Loucy (cell line): ENCODE results near the gene SND1.

Experiments
- EZH2phosphoT487 ChIP-seq: fragments of 200-600 bp; IDR thresholded peaks from 2 replicates; pipeline ENCODE4 v1.6.1; 2018; ENCODE audit warnings: antibody characterized with exemption, mild to moderate bottlenecking, moderate library complexity, borderline replicate concordance
- TF ChIP-seq, protein P1 (sequence below): fragments of 200-600 bp; sonication (generic); conservative IDR thresholded peaks from 2 replicates; pipeline ENCODE4 v1.5.1; 2014; ENCODE audit warnings: mild to moderate bottlenecking, antibody characterized with exemption, low read length

- TF ChIP-seq, protein P1, sequence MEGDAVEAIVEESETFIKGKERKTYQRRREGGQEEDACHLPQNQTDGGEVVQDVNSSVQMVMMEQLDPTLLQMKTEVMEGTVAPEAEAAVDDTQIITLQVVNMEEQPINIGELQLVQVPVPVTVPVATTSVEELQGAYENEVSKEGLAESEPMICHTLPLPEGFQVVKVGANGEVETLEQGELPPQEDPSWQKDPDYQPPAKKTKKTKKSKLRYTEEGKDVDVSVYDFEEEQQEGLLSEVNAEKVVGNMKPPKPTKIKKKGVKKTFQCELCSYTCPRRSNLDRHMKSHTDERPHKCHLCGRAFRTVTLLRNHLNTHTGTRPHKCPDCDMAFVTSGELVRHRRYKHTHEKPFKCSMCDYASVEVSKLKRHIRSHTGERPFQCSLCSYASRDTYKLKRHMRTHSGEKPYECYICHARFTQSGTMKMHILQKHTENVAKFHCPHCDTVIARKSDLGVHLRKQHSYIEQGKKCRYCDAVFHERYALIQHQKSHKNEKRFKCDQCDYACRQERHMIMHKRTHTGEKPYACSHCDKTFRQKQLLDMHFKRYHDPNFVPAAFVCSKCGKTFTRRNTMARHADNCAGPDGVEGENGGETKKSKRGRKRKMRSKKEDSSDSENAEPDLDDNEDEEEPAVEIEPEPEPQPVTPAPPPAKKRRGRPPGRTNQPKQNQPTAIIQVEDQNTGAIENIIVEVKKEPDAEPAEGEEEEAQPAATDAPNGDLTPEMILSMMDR, result no peak
- TF ChIP-seq EZH2phosphoT487, result no peak
Observed at GRCh38 chr7:127682140-127682539, 30.1 kb downstream of the SND1 start.
